ENCODE results near the gene SLC4A8. TPM values are rescaled to one million over a fixed set of nuclear protein-coding genes. Genes with fewer than 3 reads are reported as not detected.

The SLC4A8 gene
- total and polyA plus RNA-seq, 9 of the 15 experiments (the other 6 are each of a cell fraction or from before 2014, with no cell fraction given): 0.04 to 1.5 (median 0.12) TPM; not detected in 2

DNA sequence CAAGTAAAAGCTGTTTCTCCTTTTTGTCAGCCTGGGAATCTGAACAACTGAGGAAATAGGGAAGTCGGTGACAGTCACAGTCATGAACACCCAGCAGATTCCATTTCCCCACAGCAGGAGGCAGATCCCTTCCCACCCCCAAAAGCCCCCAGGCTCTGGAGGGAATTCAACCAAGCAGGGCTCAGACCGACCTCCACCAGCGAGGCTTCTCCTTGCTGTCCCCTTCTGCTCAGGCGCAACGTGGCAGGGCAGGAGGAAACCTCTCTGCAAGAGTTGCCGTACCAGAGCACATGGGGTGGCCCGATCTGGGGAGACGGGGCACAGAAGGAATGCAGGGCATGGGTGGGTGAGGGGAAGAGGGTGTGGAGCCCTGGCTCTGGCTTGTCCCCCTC is 33.7 kb upstream of the SLC4A8 start:
- Histone ChIP-seq H2AFZ (ENCODE audit: low read depth, low read length) (peak overlapping the region; percentile 90), H3K4me2 (ENCODE audit: insufficient read depth, low read length) (peak overlapping the region; percentile 79), H3K79me2 (ENCODE audit: control insufficient read depth, insufficient read depth, low read length) (no peaks in the 10 kb centered on the region), H3K4me1 (replicated peaks in 1 of 2; ENCODE audit: control insufficient read depth in 2 of 2, insufficient read depth in 2 of 2, low read length in 2 of 2) (peaks cover 45 to 46% of the 10 kb centered on the region in 2 experiments), H3K27me3 (ENCODE audit: control insufficient read depth in 2 of 2, insufficient read depth in 2 of 2, low read length in 2 of 2) (no peaks in the 10 kb centered on the region), H3K9me3 (replicated peaks; ENCODE audit: control insufficient read depth, insufficient read depth, low read depth, low read length) (no peaks in the 10 kb centered on the region), H3K9ac (ENCODE audit: insufficient read depth in 1 of 2, low read depth in 2 of 2, low read length in 2 of 2) (peak overlapping the region; percentile 67 to 92), H3K36me3 (ENCODE audit: control insufficient read depth, insufficient read depth, low read length) (no peaks in the 10 kb centered on the region), H3K9me1 (ENCODE audit: control insufficient read depth, insufficient read depth, low read length) (no peaks in the 10 kb centered on the region), H3K27ac (ENCODE audit: extremely low read depth, low read depth, low read length) (peak overlapping the region; percentile 32; the same call in 1 of the 3 replicates), H3K4me3 (peak overlapping the region; percentile 51), H4K20me1 (replicated peaks; ENCODE audit: control insufficient read depth, insufficient read depth, low read length) (no peaks in the 10 kb centered on the region)
- ChIA-PET POLR2A (interaction anchor here (1.5 kb wide), 1 partner anchor 17 kb away, joined by 3 read pairs; no protein-coding TSS in a partner anchor), CTCF (ENCODE audit: low intra/inter-chr PET ratio) (no interaction called here)
- intact Hi-C loops (cut with micrococcal nuclease) (no loop called here), in situ Hi-C loops (cut with MboI) (no loop called here)
- ATAC-seq: peak; percentile 9
- peak in 1 of 4 experiments; percentile 28 for DNase-seq (ENCODE audit: extremely low read depth in 1 of 4, low spot score in 3 of 4)
- FAIRE-seq: peak; percentile 48
- 40% methylated on average over 8 of the region's 8 CpGs for WGBS (ENCODE audit: insufficient coverage, low coverage, missing lambda C conversion rate)
- BruUV-seq (replicated peaks): no TSS peak
- no peak for TF ChIP-seq C11orf30 (IDR thresholded peaks at IDR 0.05; ENCODE audit: low read depth)
- TF ChIP-seq, protein P1, sequence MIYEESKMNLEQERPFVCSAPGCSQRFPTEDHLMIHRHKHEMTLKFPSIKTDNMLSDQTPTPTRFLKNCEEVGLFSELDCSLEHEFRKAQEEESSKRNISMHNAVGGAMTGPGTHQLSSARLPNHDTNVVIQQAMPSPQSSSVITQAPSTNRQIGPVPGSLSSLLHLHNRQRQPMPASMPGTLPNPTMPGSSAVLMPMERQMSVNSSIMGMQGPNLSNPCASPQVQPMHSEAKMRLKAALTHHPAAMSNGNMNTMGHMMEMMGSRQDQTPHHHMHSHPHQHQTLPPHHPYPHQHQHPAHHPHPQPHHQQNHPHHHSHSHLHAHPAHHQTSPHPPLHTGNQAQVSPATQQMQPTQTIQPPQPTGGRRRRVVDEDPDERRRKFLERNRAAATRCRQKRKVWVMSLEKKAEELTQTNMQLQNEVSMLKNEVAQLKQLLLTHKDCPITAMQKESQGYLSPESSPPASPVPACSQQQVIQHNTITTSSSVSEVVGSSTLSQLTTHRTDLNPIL (CRISPR knock-in tag; IDR thresholded peaks at IDR 0.05): no peak
- TF ChIP-seq CGGBP1 (CRISPR knock-in tag; IDR thresholded peaks at IDR 0.05): no peak
- TF ChIP-seq ZNF217 (CRISPR knock-in tag; IDR thresholded peaks at IDR 0.05): no peak
- TF ChIP-seq BRD9 (IDR thresholded peaks at IDR 0.05; ENCODE audit: low read depth, partially characterized antibody): no peak
- peak in 1 of 2 experiments; percentile 60; a peak in 2 of 4 replicates for TF ChIP-seq FOXA3 (CRISPR knock-in tag; conservative IDR thresholded peaks at IDR 0.05 in 1 of 2, IDR thresholded peaks at IDR 0.05 in 1 of 2)
- TF ChIP-seq, protein P2, sequence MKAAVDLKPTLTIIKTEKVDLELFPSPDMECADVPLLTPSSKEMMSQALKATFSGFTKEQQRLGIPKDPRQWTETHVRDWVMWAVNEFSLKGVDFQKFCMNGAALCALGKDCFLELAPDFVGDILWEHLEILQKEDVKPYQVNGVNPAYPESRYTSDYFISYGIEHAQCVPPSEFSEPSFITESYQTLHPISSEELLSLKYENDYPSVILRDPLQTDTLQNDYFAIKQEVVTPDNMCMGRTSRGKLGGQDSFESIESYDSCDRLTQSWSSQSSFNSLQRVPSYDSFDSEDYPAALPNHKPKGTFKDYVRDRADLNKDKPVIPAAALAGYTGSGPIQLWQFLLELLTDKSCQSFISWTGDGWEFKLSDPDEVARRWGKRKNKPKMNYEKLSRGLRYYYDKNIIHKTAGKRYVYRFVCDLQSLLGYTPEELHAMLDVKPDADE (conservative IDR thresholded peaks at IDR 0.05; ENCODE audit: control insufficient read depth, low read depth, low read length): no peak
- TF ChIP-seq SRF (CRISPR knock-in tag; IDR thresholded peaks at IDR 0.05): no peak
- TF ChIP-seq MED1 (CRISPR knock-in tag; IDR thresholded peaks at IDR 0.05; ENCODE audit: borderline replicate concordance): no peak
- peak; percentile 43; the same call in 1 of the 2 replicates for TF ChIP-seq ZNF143 (CRISPR knock-in tag; IDR thresholded peaks at IDR 0.05)
- TF ChIP-seq NR4A1 (CRISPR knock-in tag; IDR thresholded peaks at IDR 0.05): no peak
- no peak for TF ChIP-seq NR4A1 (tag; IDR thresholded peaks at IDR 0.05)
- TF ChIP-seq, protein P3, sequence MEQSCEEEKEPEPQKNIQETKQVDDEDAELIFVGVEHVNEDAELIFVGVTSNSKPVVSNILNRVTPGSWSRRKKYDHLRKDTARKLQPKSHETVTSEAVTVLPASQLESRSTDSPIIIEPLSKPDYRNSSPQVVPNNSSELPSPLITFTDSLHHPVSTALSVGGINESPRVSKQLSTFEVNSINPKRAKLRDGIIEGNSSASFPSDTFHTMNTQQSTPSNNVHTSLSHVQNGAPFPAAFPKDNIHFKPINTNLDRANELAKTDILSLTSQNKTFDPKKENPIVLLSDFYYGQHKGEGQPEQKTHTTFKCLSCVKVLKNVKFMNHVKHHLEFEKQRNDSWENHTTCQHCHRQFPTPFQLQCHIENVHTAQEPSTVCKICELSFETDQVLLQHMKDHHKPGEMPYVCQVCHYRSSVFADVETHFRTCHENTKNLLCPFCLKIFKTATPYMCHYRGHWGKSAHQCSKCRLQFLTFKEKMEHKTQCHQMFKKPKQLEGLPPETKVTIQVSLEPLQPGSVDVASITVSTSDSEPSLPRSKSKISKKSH (CRISPR knock-in tag; IDR thresholded peaks at IDR 0.05): no peak
- TF ChIP-seq, protein P4, sequence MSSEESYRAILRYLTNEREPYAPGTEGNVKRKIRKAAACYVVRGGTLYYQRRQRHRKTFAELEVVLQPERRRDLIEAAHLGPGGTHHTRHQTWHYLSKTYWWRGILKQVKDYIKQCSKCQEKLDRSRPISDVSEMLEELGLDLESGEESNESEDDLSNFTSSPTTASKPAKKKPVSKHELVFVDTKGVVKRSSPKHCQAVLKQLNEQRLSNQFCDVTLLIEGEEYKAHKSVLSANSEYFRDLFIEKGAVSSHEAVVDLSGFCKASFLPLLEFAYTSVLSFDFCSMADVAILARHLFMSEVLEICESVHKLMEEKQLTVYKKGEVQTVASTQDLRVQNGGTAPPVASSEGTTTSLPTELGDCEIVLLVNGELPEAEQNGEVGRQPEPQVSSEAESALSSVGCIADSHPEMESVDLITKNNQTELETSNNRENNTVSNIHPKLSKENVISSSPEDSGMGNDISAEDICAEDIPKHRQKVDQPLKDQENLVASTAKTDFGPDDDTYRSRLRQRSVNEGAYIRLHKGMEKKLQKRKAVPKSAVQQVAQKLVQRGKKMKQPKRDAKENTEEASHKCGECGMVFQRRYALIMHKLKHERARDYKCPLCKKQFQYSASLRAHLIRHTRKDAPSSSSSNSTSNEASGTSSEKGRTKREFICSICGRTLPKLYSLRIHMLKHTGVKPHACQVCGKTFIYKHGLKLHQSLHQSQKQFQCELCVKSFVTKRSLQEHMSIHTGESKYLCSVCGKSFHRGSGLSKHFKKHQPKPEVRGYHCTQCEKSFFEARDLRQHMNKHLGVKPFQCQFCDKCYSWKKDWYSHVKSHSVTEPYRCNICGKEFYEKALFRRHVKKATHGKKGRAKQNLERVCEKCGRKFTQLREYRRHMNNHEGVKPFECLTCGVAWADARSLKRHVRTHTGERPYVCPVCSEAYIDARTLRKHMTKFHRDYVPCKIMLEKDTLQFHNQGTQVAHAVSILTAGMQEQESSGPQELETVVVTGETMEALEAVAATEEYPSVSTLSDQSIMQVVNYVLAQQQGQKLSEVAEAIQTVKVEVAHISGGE (CRISPR knock-in tag; IDR thresholded peaks at IDR 0.05): no peak

Measured in K562 (cell line).